HepG2 (cell line): ENCODE measurements around the gene PLCB1. TPM values are rescaled to one million over a fixed set of nuclear protein-coding genes. Genes with fewer than 3 reads are reported as not detected.

Experiments used
- ATAC-seq: fragments of 200-7000 bp; cut with Tn5 transposase; 3 replicates; pipeline ENCODE4 v1.9.1; 2020; ENCODE audit warnings: mild to moderate bottlenecking, moderate library complexity
- BruUV-seq: library from RNA; stranded (reverse); fragments of 400-500 nt; replicated peaks from 2 replicates; lab custom pipeline; 2021; lab: Mats Ljungman, UMichigan
- CTCF ChIA-PET: fragments of 300-600 bp; formaldehyde crosslinking; extraction: SDS; loops from one replicate; lab custom pipeline; 2021; ENCODE audit warnings: low total read pairs, inconsistent platforms, low intra/inter-chr PET ratio; lab: Yijun Ruan, JAX
- POLR2A ChIA-PET: fragments of 350-600 bp; sonication (Branson Sonifier 250); formaldehyde crosslinking; loops from one replicate; lab custom pipeline; 2020; ENCODE audit warnings: antibody characterized with exemption, inconsistent platforms; lab: Yijun Ruan, JAX
- DNase-seq: peaks from one replicate; pipeline ENCODE4 v3.0.0-alpha.2; 2015; ENCODE audit warnings: low spot score
- FAIRE-seq: peaks from 3 replicates; lab custom pipeline; 2011; peaks lifted over from hg19 to GRCh38; lab: Jason Lieb, UNC
- H2AFZ ChIP-seq: one replicate; pipeline ENCODE4 v1.6.1; 2011; ENCODE audit warnings: low read length, inconsistent platforms
- H3K27ac ChIP-seq: fragments of 300-600 bp; 3 replicates; pipeline ENCODE4 v1.8.0; 2011; ENCODE audit warnings: mixed run types, mild to moderate bottlenecking, mixed read lengths, low read length, inconsistent platforms; ENCODE audit not compliant: insufficient read depth; ENCODE audit errors: extremely low read length
- H3K27me3 ChIP-seq, 2 experiments: fragments of 200-600 bp in 1 of 2; 2 replicates in 1 of 2; 3 replicates in 1 of 2; pipeline versions ENCODE4 v1.6.0 to v1.8.0; 2011; ENCODE audit warnings: low read length in 2 of 2, mild to moderate bottlenecking in 2 of 2, moderate library complexity in 2 of 2, inconsistent platforms in 1 of 2; ENCODE audit not compliant: insufficient read depth in 2 of 2, control insufficient read depth in 1 of 2
- H3K36me3 ChIP-seq, 2 experiments: fragments of 200-600 bp in 1 of 2; replicated peaks in 1 of 2; 2 replicates in 1 of 2; 3 replicates in 1 of 2; pipeline versions ENCODE4 v1.5.1 to v1.8.0; 2011; ENCODE audit warnings: low read length in 2 of 2, inconsistent platforms in 1 of 2; ENCODE audit not compliant: insufficient read depth in 2 of 2, control insufficient read depth in 1 of 2
- H3K4me1 ChIP-seq: 2 replicates; pipeline ENCODE4 v1.5.1; 2012; ENCODE audit warnings: low read length, inconsistent platforms; ENCODE audit not compliant: insufficient read depth
- H3K4me2 ChIP-seq: 2 replicates; pipeline ENCODE4 v1.6.0; 2011; ENCODE audit warnings: low read depth, low read length, inconsistent platforms
- H3K4me3 ChIP-seq, 3 experiments: fragments of 200-600 bp in 1 of 3; sonication (generic), shearing (Covaris generic) in 1 of 3; replicated peaks in 1 of 3; 2 replicates each; pipeline ENCODE4 v1.5.1; 2011 to 2016; ENCODE audit warnings: low read length in 3 of 3, inconsistent platforms in 2 of 3, low read depth in 2 of 3, mild to moderate bottlenecking in 2 of 3, control low read depth in 1 of 3, mixed read lengths in 1 of 3; ENCODE audit not compliant: insufficient read depth in 1 of 3
- H3K79me2 ChIP-seq: one replicate; pipeline ENCODE4 v1.6.1; 2011; ENCODE audit warnings: low read length, inconsistent platforms; ENCODE audit not compliant: insufficient read depth
- H3K9ac ChIP-seq: 2 replicates; pipeline ENCODE4 v1.6.0; 2011; ENCODE audit warnings: mild to moderate bottlenecking, low read depth, low read length, inconsistent platforms; ENCODE audit not compliant: insufficient read depth
- H3K9me3 ChIP-seq: 2 replicates; pipeline ENCODE4 v1.5.1; 2012; ENCODE audit warnings: mild to moderate bottlenecking, low read length
- H4K20me1 ChIP-seq: 2 replicates; pipeline ENCODE4 v1.6.0; 2011; ENCODE audit warnings: inconsistent platforms, mild to moderate bottlenecking, low read length, moderate library complexity; ENCODE audit not compliant: insufficient read depth
- CCDC6 ChIP-seq: sonication (generic); formaldehyde crosslinking; IDR thresholded peaks from 2 replicates; pipeline ENCODE4 v1.8.1; 2022; ENCODE audit warnings: mild to moderate bottlenecking, missing genetic modification reagents, moderate library complexity
- CREM ChIP-seq, 2 experiments: sonication (generic) in 1 of 2; formaldehyde crosslinking in 1 of 2; IDR thresholded peaks; 2 replicates each; pipeline versions ENCODE4 v1.4.0 to v1.6.1; 2016 to 2020; ENCODE audit warnings: antibody characterized with exemption in 1 of 2, mild to moderate bottlenecking in 1 of 2, missing genetic modification reagents in 1 of 2
- JDP2 ChIP-seq: sonication (generic); formaldehyde crosslinking; IDR thresholded peaks from 2 replicates; pipeline ENCODE4 v1.8.1; 2022; ENCODE audit warnings: missing genetic modification reagents, borderline replicate concordance
- LCORL ChIP-seq, 2 experiments: fragments of 450-650 bp in 1 of 2; sonication (generic) in 1 of 2; formaldehyde crosslinking in 1 of 2; IDR thresholded peaks; 2 replicates each; pipeline versions ENCODE4 v1.5.0 to v1.6.1; 2017 to 2020; ENCODE audit warnings: antibody characterized with exemption in 1 of 2, missing genetic modification reagents in 1 of 2
- MEF2D ChIP-seq: sonication (generic); formaldehyde crosslinking; IDR thresholded peaks from 2 replicates; pipeline ENCODE4 v1.5.1; 2020; ENCODE audit warnings: mild to moderate bottlenecking, missing genetic modification reagents
- NFE2L1 ChIP-seq: sonication (generic); formaldehyde crosslinking; IDR thresholded peaks from 2 replicates; pipeline ENCODE4 v1.4.0; 2020; ENCODE audit warnings: missing genetic modification reagents, mild to moderate bottlenecking, borderline replicate concordance
- NFKBIZ ChIP-seq: IDR thresholded peaks from 2 replicates; pipeline ENCODE4 v1.6.1; 2018; ENCODE audit warnings: missing genetic modification reagents, missing compliant biosample characterization
- NONO ChIP-seq, 2 experiments: fragments of 450-650 bp in 1 of 2; sonication (generic) in 1 of 2; formaldehyde crosslinking in 1 of 2; IDR thresholded peaks in 1 of 2; conservative IDR thresholded peaks in 1 of 2; 2 replicates each; pipeline versions ENCODE4 v1.6.1 to v1.8.0; 2017 to 2022; ENCODE audit warnings: mild to moderate bottlenecking in 1 of 2, missing genetic modification reagents in 1 of 2, moderate library complexity in 1 of 2
- RBM39 ChIP-seq: fragments of 200-400 bp; formaldehyde crosslinking; IDR thresholded peaks from one replicate; pipeline ENCODE4 v1.6.1; 2018; ENCODE audit warnings: antibody characterized with exemption, mild to moderate bottlenecking, low read depth, low read length; ENCODE audit not compliant: poor library complexity, severe bottlenecking
- WGBS: methylation state at CpG from one replicate; pipeline ENCODE4 v1.1.6; 2017; ENCODE audit warnings: low lambda C conversion rate; 5-methylcytosine and 5-hydroxymethylcytosine counted together
- in situ Hi-C: cut with HindIII; loops from 2 replicates; pipeline ENCODE4 v1.10.0; 2017; ENCODE audit warnings: low pct_unique_long_range_greater_than_20kb; ENCODE audit not compliant: extremely low pct_ligation_motif_present
- intact Hi-C: fragments of 100-400 bp; cut with micrococcal nuclease; formaldehyde crosslinking; loops from one replicate; pipeline ENCODE4 v1.10.0; 2022; ENCODE audit not compliant: unreplicated experiment
- polyA plus RNA-seq, 8 experiments: library from polyadenylated mRNA; depleted of rRNA in 3 of 8; stranded (reverse) in 7 of 8; unstranded in 1 of 8; fragments of >200 nt; fragmentation: Illumina TruSeq in 4 of 8; extraction: Trizol in 4 of 8; gene quantifications; 2 replicates each; pipeline versions ENCODE4 v1.2.1 to v1.2.3, GENCODE V29; 2011 to 2016; ENCODE audit warnings: low read depth in 4 of 8, missing spikeins in 1 of 8, mixed read lengths in 1 of 8; ENCODE audit not compliant: insufficient read depth in 1 of 8
- total RNA-seq, 5 experiments: library from RNA; depleted of rRNA; stranded (reverse); fragments of >200 nt; fragmentation: Illumina TruSeq; extraction: Trizol; gene quantifications; 2 replicates each; pipeline ENCODE4 v1.2.3, GENCODE V29; 2016; ENCODE audit warnings: low read depth in 1 of 5
- TF ChIP-seq, protein P1 (sequence below): sonication (generic); formaldehyde crosslinking; IDR thresholded peaks from 2 replicates; pipeline ENCODE4 v1.5.1; 2020; ENCODE audit warnings: mild to moderate bottlenecking, missing genetic modification reagents, borderline replicate concordance
- TF ChIP-seq, protein P2 (sequence below): sonication (generic); formaldehyde crosslinking; IDR thresholded peaks from 2 replicates; pipeline ENCODE4 v1.4.0; 2020; ENCODE audit warnings: mild to moderate bottlenecking, missing genetic modification reagents, borderline replicate concordance
- TF ChIP-seq, protein P3 (sequence below): sonication (generic); formaldehyde crosslinking; IDR thresholded peaks from 2 replicates; pipeline ENCODE4 v1.4.0; 2020; ENCODE audit warnings: missing genetic modification reagents

The PLCB1 gene
- total and polyA plus RNA-seq, 2 of the 13 experiments (the other 11 are each of a cell fraction or from before 2014, with no cell fraction given): 42.4 to 55.9 TPM

DNA sequence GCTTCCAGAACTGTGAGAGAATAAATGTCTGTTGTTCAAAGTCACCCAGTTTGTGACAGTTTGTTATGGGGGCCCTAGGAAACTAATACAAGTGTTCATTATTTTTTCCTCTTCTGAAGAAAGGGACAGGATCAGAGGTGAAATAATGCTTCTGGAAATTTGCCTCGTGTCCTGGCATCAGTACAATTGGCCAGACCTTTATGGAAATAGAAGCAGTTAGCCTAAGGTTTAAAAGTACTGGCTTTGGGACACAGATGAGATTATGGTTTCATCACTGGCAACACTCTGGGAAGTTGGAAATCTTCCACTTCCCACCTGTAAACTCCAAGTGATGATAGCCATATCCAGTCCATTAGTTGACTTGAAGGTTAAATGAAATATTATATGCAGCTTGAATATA is 88.7 kb downstream of the PLCB1 start:
- Histone ChIP-seq H3K4me3 (no peak overlapping the region), H3K79me2 (peaks cover 2% of the 10 kb centered on the region), H3K4me1 (peaks cover 19% of the 10 kb centered on the region), H3K9me3 (no peaks in the 10 kb centered on the region), H3K36me3 (peaks cover 0 to 2% of the 10 kb centered on the region in 2 experiments; a peak in 4 of 5 replicates), H3K4me2 (no peak overlapping the region), H2AFZ (no peak overlapping the region)
- POLR2A ChIA-PET: no interaction called here
- CTCF ChIA-PET: no interaction called here
- no TSS peak for BruUV-seq
- no peak for DNase-seq
- 100% methylated on average over 1 of the region's 1 CpG for WGBS
- FAIRE-seq: no peak
- ATAC-seq: no peak
- TF ChIP-seq, protein P1, sequence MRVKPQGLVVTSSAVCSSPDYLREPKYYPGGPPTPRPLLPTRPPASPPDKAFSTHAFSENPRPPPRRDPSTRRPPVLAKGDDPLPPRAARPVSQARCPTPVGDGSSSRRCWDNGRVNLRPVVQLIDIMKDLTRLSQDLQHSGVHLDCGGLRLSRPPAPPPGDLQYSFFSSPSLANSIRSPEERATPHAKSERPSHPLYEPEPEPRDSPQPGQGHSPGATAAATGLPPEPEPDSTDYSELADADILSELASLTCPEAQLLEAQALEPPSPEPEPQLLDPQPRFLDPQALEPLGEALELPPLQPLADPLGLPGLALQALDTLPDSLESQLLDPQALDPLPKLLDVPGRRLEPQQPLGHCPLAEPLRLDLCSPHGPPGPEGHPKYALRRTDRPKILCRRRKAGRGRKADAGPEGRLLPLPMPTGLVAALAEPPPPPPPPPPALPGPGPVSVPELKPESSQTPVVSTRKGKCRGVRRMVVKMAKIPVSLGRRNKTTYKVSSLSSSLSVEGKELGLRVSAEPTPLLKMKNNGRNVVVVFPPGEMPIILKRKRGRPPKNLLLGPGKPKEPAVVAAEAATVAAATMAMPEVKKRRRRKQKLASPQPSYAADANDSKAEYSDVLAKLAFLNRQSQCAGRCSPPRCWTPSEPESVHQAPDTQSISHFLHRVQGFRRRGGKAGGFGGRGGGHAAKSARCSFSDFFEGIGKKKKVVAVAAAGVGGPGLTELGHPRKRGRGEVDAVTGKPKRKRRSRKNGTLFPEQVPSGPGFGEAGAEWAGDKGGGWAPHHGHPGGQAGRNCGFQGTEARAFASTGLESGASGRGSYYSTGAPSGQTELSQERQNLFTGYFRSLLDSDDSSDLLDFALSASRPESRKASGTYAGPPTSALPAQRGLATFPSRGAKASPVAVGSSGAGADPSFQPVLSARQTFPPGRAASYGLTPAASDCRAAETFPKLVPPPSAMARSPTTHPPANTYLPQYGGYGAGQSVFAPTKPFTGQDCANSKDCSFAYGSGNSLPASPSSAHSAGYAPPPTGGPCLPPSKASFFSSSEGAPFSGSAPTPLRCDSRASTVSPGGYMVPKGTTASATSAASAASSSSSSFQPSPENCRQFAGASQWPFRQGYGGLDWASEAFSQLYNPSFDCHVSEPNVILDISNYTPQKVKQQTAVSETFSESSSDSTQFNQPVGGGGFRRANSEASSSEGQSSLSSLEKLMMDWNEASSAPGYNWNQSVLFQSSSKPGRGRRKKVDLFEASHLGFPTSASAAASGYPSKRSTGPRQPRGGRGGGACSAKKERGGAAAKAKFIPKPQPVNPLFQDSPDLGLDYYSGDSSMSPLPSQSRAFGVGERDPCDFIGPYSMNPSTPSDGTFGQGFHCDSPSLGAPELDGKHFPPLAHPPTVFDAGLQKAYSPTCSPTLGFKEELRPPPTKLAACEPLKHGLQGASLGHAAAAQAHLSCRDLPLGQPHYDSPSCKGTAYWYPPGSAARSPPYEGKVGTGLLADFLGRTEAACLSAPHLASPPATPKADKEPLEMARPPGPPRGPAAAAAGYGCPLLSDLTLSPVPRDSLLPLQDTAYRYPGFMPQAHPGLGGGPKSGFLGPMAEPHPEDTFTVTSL (CRISPR knock-in tag): no peak
- TF ChIP-seq CREM (IDR thresholded peaks at IDR 0.05) (no peak), CREM (CRISPR knock-in tag; IDR thresholded peaks at IDR 0.05) (no peak), JDP2 (no peak), CCDC6 (no peak), LCORL (IDR thresholded peaks at IDR 0.05) (no peak), LCORL (CRISPR knock-in tag; IDR thresholded peaks at IDR 0.05) (no peak), RBM39 (no peak), MEF2D (CRISPR knock-in tag) (no peak), NONO (IDR thresholded peaks at IDR 0.05) (no peak), NONO (CRISPR knock-in tag; conservative IDR thresholded peaks at IDR 0.05) (no peak), NFKBIZ (no peak), NFE2L1 (CRISPR knock-in tag) (no peak)
- TF ChIP-seq, protein P2, sequence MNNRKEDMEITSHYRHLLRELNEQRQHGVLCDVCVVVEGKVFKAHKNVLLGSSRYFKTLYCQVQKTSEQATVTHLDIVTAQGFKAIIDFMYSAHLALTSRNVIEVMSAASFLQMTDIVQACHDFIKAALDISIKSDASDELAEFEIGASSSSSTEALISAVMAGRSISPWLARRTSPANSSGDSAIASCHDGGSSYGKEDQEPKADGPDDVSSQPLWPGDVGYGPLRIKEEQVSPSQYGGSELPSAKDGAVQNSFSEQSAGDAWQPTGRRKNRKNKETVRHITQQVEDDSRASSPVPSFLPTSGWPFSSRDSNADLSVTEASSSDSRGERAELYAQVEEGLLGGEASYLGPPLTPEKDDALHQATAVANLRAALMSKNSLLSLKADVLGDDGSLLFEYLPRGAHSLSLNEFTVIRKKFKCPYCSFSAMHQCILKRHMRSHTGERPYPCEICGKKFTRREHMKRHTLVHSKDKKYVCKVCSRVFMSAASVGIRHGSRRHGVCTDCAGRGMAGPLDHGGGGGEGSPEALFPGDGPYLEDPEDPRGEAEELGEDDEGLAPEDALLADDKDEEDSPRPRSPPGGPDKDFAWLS (CRISPR knock-in tag): no peak
- TF ChIP-seq, protein P3, sequence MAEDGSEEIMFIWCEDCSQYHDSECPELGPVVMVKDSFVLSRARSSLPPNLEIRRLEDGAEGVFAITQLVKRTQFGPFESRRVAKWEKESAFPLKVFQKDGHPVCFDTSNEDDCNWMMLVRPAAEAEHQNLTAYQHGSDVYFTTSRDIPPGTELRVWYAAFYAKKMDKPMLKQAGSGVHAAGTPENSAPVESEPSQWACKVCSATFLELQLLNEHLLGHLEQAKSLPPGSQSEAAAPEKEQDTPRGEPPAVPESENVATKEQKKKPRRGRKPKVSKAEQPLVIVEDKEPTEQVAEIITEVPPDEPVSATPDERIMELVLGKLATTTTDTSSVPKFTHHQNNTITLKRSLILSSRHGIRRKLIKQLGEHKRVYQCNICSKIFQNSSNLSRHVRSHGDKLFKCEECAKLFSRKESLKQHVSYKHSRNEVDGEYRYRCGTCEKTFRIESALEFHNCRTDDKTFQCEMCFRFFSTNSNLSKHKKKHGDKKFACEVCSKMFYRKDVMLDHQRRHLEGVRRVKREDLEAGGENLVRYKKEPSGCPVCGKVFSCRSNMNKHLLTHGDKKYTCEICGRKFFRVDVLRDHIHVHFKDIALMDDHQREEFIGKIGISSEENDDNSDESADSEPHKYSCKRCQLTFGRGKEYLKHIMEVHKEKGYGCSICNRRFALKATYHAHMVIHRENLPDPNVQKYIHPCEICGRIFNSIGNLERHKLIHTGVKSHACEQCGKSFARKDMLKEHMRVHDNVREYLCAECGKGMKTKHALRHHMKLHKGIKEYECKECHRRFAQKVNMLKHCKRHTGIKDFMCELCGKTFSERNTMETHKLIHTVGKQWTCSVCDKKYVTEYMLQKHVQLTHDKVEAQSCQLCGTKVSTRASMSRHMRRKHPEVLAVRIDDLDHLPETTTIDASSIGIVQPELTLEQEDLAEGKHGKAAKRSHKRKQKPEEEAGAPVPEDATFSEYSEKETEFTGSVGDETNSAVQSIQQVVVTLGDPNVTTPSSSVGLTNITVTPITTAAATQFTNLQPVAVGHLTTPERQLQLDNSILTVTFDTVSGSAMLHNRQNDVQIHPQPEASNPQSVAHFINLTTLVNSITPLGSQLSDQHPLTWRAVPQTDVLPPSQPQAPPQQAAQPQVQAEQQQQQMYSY: no peak
- TF ChIP-seq, all 625 proteins: peak for 0
- no peak overlapping the region for H3K9ac ChIP-seq
- no peak overlapping the region for H3K27ac ChIP-seq
- H4K20me1 ChIP-seq: no peaks in the 10 kb centered on the region
- in situ Hi-C loops (no loop called here), intact Hi-C loops (no loop called here)
- no peaks in the 10 kb centered on the region for H3K27me3 ChIP-seq
